ENCODE data around the gene PRKCZ.

PRKCZ gene

DNA sequence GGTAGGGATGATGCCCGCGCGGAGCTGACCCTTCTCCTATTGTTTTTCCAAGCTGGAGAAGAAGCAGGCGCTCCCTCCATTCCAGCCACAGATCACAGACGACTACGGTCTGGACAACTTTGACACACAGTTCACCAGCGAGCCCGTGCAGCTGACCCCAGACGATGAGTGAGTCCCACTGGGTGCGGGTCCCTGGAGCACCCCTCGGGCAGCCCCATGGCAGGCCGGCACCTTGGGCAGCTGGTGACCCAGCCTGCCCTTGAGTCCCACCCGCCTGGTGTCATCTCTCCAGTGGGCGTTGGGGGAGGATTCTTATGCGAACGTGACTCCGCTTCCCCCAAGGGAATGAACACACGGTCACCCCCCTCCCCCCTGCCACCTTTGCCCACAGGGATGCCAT lies 134.3 kb downstream of the PRKCZ start:
- Histone ChIP-seq H3K4me1 (no peaks in the 10 kb centered on the region), H3K4me3 (no peak overlapping the region), H3K9me3 (no peaks in the 10 kb centered on the region), H3K36me3 (peaks cover 0 to 47% (median 3%) of the 10 kb centered on the region in 3 donors), H3K27ac (no peak overlapping the region), H3K27me3 (no peaks in the 10 kb centered on the region)
- DNase-seq, result no peak
- TF ChIP-seq, protein P1, sequence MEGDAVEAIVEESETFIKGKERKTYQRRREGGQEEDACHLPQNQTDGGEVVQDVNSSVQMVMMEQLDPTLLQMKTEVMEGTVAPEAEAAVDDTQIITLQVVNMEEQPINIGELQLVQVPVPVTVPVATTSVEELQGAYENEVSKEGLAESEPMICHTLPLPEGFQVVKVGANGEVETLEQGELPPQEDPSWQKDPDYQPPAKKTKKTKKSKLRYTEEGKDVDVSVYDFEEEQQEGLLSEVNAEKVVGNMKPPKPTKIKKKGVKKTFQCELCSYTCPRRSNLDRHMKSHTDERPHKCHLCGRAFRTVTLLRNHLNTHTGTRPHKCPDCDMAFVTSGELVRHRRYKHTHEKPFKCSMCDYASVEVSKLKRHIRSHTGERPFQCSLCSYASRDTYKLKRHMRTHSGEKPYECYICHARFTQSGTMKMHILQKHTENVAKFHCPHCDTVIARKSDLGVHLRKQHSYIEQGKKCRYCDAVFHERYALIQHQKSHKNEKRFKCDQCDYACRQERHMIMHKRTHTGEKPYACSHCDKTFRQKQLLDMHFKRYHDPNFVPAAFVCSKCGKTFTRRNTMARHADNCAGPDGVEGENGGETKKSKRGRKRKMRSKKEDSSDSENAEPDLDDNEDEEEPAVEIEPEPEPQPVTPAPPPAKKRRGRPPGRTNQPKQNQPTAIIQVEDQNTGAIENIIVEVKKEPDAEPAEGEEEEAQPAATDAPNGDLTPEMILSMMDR (IDR thresholded peaks at IDR 0.05), result no peak
- intact Hi-C loops (cut with DNase I; ENCODE audit: low total_unique reads), result no loop called here

DNA sequence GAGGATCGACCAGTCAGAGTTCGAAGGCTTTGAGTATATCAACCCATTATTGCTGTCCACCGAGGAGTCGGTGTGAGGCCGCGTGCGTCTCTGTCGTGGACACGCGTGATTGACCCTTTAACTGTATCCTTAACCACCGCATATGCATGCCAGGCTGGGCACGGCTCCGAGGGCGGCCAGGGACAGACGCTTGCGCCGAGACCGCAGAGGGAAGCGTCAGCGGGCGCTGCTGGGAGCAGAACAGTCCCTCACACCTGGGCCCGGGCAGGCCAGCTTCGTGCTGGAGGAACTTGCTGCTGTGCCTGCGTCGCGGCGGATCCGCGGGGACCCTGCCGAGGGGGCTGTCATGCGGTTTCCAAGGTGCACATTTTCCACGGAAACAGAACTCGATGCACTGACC lies 134.7 kb downstream of the PRKCZ start:
- Histone ChIP-seq H3K27ac (no peak overlapping the region), H3K27me3 (no peaks in the 10 kb centered on the region), H3K36me3 (peaks cover 0 to 45% (median 3%) of the 10 kb centered on the region in 3 donors), H3K4me3 (no peak overlapping the region), H3K4me1 (no peaks in the 10 kb centered on the region), H3K9me3 (no peaks in the 10 kb centered on the region)
- intact Hi-C loops (cut with DNase I; ENCODE audit: low total_unique reads), result no loop called here
- DNase-seq, result no peak
- TF ChIP-seq, protein P1 (IDR thresholded peaks at IDR 0.05), result no peak

DNA sequence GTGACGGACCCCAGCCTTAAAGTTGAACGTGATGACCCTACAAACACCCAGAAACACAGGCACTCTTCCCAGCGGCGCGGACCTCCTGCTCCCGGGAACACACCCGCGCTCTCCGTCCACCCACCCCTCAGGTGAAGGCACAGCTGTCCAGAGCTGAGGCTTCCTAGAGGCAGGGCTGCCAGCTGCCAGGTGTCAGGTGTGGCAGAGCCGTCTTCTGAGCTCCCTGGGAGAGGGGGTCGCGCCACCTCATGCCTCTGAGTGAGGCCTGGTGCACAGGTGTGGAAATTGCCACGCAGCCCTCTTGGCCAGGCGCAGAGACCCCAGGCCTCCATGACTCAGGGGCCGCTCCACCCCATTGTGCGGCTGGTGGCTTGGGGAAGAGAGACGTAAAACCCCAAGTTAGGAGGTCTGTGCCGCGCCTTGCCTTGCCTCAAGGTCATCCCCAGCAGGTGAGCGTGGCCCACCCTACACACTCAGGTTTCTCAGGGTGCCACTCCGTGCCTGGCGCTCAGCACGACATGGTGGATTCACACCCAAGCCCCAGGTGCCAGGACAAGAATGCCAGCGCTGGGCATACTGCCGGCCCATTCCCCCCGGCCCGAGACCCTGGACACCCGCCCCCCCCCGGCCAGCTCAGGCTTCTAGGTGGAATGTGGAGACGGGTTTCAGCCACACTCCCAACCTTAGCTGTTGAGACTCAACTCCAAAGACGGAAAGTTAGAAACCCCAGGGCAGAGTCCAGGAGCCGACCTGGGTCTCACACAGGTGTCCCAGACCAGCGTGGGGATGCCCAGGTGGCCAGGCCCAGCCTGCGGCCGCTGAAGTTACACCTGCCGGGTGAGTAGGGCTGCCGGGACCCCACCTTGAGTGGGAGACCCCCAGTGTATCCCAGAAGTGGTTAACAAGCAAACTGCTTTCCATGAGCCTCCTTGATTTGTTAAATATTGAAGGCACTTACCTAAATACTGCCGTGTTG lies 136.0 kb downstream of the PRKCZ start:
- Histone ChIP-seq H3K4me3 (no peak overlapping the region), H3K36me3 (peaks cover 0 to 42% (median 3%) of the 10 kb centered on the region in 3 donors), H3K4me1 (peaks cover 0 to 12% (median 11%) of the 10 kb centered on the region in 4 donors), H3K27ac (no peak overlapping the region), H3K27me3 (no peaks in the 10 kb centered on the region), H3K9me3 (no peaks in the 10 kb centered on the region)
- intact Hi-C loops (cut with DNase I; ENCODE audit: low total_unique reads), result no loop called here
- TF ChIP-seq, protein P1 (IDR thresholded peaks at IDR 0.05), result no peak
- no peak for DNase-seq

DNA sequence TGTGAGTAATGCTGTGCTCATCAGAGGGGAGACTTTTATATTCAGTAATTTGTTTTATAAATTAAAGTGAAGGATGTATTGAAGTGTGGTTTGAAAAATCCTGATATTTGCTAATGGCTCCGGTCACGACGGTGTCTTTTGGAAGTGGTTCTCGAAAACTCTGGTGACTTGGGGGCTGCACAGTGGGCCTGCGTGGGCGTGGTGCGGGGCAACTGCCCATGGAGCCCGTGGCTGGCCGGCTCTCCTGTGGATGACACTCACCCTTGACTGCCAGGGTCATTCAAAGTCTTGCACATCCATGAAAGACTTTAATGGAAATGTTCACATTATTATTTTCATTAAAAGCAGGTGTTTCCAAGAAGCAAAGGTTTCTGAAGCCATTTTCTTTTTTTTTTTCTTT lies 136.7 kb downstream of the PRKCZ start:
- Histone ChIP-seq H3K4me1 (peaks cover 0 to 19% (median 18%) of the 10 kb centered on the region in 4 donors), H3K27ac (no peak overlapping the region), H3K27me3 (no peaks in the 10 kb centered on the region), H3K36me3 (peaks cover 0 to 42% (median 3%) of the 10 kb centered on the region in 3 donors), H3K9me3 (no peaks in the 10 kb centered on the region), H3K4me3 (no peak overlapping the region)
- intact Hi-C loops (cut with DNase I; ENCODE audit: low total_unique reads), result no loop called here
- TF ChIP-seq, protein P1 (IDR thresholded peaks at IDR 0.05), result no peak
- DNase-seq, result no peak

DNA sequence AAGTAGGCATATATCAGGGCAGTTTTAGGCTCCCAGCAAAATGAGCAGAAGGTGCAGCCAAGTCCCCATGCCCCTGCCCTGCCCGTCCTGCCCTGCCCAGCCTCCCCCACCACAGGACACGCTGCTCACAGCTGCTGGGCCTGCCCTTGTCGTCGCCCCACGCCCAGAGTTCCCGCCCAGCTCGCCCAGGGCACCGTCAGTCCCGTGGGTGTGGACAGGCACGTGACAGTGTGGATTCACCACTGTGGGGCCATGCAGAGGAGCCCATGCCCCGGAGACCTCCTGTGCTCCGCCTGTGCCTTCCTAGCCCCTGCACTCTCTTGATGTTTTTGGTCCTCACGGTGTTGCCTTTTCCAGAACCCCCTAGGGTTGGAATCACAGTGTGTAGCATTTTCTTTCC lies 137.4 kb downstream of the PRKCZ start:
- Histone ChIP-seq H3K4me1 (peaks cover 0 to 26% (median 24%) of the 10 kb centered on the region in 4 donors), H3K27me3 (no peaks in the 10 kb centered on the region), H3K9me3 (no peaks in the 10 kb centered on the region), H3K36me3 (peaks cover 0 to 40% (median 3%) of the 10 kb centered on the region in 3 donors), H3K27ac (no peak overlapping the region), H3K4me3 (no peak overlapping the region)
- TF ChIP-seq, protein P1 (IDR thresholded peaks at IDR 0.05), result no peak
- DNase-seq, result no peak
- intact Hi-C loops (cut with DNase I; ENCODE audit: low total_unique reads), result no loop called here
